ENCODE measurements around the gene AFF3.

The AFF3 gene

DNA sequence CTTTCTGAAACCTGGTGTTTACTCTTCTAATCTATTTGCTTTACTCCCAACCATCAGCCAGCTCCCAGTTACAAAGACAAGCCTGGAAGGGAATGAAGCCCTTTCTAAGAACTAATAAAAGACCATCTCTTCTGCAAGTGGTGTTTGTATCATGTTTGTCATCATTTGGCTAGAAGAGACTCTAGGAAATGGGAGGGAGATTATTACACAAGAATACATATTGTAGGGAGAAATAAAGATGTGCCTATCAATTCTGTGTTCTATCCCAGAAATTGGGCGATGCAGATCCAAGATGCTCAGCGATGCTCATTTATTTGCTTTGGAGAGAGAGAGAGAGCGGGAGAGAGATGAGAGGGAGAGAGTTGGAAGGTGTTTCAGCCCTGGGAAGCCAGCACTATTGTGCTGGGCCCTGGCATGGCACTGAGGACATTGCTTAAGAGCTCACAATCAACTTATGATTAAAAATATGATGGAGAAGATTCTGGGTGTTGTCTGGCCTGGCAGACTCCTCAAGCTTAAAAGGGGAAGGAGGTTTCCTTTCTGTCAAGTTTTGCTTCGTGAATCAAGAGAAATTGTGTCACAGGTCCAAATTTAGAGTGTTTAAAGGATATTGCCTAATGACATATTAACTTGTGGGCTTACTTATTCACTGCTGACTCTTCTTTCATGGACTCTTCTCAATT, 41.8 kb upstream of the AFF3 start:
- Histone ChIP-seq H4K20me1 (ENCODE audit: insufficient read depth, low read length) (no peaks in the 10 kb centered on the region), H3K4me3 (ENCODE audit: low read depth, low read length, poor library complexity, severe bottlenecking) (no peak overlapping the region), H3K4me2 (ENCODE audit: low read length) (no peak overlapping the region), H3K9me3 (ENCODE audit: low read length) (no peaks in the 10 kb centered on the region), H3K9ac (ENCODE audit: low read length) (no peak overlapping the region), H3K27me3 (ENCODE audit: insufficient read depth, low read length) (no peaks in the 10 kb centered on the region; the same call in 1 of the 2 replicates), H3K9me2 (ENCODE audit: low read depth, low read length) (no peaks in the 10 kb centered on the region), H3K27ac (ENCODE audit: low read depth, low read length, poor library complexity, severe bottlenecking) (no peak overlapping the region), H3F3A (ENCODE audit: insufficient read depth, low read length) (no peaks in the 10 kb centered on the region), H3K4me1 (ENCODE audit: insufficient read depth, low read length, severe bottlenecking) (peaks cover 10% of the 10 kb centered on the region), H3K36me3 (ENCODE audit: insufficient read depth, low read length) (no peaks in the 10 kb centered on the region), H3K79me2 (ENCODE audit: insufficient read depth, low read length) (no peaks in the 10 kb centered on the region), H2AFZ (ENCODE audit: low read length) (no peak overlapping the region)
- TF ChIP-seq EZH2 (IDR thresholded peaks at IDR 0.05; ENCODE audit: borderline replicate concordance, low read length): no peak
- TF ChIP-seq, protein P1, sequence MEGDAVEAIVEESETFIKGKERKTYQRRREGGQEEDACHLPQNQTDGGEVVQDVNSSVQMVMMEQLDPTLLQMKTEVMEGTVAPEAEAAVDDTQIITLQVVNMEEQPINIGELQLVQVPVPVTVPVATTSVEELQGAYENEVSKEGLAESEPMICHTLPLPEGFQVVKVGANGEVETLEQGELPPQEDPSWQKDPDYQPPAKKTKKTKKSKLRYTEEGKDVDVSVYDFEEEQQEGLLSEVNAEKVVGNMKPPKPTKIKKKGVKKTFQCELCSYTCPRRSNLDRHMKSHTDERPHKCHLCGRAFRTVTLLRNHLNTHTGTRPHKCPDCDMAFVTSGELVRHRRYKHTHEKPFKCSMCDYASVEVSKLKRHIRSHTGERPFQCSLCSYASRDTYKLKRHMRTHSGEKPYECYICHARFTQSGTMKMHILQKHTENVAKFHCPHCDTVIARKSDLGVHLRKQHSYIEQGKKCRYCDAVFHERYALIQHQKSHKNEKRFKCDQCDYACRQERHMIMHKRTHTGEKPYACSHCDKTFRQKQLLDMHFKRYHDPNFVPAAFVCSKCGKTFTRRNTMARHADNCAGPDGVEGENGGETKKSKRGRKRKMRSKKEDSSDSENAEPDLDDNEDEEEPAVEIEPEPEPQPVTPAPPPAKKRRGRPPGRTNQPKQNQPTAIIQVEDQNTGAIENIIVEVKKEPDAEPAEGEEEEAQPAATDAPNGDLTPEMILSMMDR (IDR thresholded peaks at IDR 0.05; ENCODE audit: low read length): no peak

DNA sequence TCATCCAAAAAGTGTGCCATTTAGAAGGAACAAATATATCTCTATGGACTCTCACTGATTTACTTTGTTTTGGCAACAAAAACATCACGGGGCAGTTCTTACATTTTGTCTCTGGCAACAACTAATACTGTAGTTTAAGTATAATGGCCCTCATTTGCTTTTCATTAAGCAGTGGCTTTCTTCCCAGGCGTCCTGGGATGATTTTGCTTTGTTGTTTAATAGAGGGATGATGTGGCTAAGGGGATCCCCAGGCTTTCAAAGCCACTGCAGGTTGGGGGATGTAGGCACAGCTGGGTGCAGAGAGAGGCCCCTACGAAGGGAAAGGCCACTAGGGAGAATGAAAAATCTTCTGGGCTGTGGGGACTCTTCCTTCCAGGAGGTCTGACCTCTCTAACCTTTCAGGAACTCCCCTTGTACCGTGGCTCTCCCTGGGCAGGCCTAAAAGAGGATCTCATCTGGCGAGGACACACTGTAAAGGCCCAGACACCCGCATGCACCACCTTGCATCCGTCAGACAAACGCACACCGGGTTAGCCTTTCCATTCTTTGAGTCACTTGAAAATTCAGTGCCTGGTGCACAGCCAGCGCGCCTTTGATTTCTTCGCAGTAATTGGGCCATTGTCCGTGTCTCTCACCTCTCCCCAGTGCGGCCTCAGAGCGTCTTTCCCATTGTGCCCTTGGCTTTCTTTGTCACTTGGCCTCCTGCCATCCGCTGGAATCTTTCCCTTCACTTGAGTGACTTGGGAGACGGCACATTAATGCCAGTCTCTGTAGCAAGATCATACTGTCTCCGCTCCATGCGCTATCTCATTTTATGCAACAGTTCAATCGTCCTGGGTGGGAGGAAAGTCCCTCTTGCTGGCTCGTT, 40.3 kb upstream of the AFF3 start:
- H3K9me2 ChIP-seq (ENCODE audit: low read depth, low read length): no peaks in the 10 kb centered on the region
- no peaks in the 10 kb centered on the region for H3K79me2 ChIP-seq (ENCODE audit: insufficient read depth, low read length)
- H3K36me3 ChIP-seq (ENCODE audit: insufficient read depth, low read length): no peaks in the 10 kb centered on the region
- no peaks in the 10 kb centered on the region for H3K9me3 ChIP-seq (ENCODE audit: low read length)
- no peak overlapping the region; the same call in 1 of the 2 replicates for H3K4me2 ChIP-seq (ENCODE audit: low read length)
- no peaks in the 10 kb centered on the region for H3F3A ChIP-seq (ENCODE audit: insufficient read depth, low read length)
- H3K4me3 ChIP-seq (ENCODE audit: low read depth, low read length, poor library complexity, severe bottlenecking): no peak overlapping the region
- H3K27me3 ChIP-seq (ENCODE audit: insufficient read depth, low read length): no peaks in the 10 kb centered on the region; the same call in 1 of the 2 replicates
- H3K9ac ChIP-seq (ENCODE audit: low read length): no peak overlapping the region
- H2AFZ ChIP-seq (ENCODE audit: low read length): no peak overlapping the region
- no peak overlapping the region for H3K27ac ChIP-seq (ENCODE audit: low read depth, low read length, poor library complexity, severe bottlenecking)
- no peaks in the 10 kb centered on the region for H4K20me1 ChIP-seq (ENCODE audit: insufficient read depth, low read length)
- peaks cover 25% of the 10 kb centered on the region for H3K4me1 ChIP-seq (ENCODE audit: insufficient read depth, low read length, severe bottlenecking)
- no peak for TF ChIP-seq EZH2 (IDR thresholded peaks at IDR 0.05; ENCODE audit: borderline replicate concordance, low read length)
- TF ChIP-seq, protein P1 (IDR thresholded peaks at IDR 0.05; ENCODE audit: low read length): no peak

GRCh38 chr2:100180503-100180902, 38.1 kb upstream of the AFF3 start:
- TF ChIP-seq EZH2 (IDR thresholded peaks at IDR 0.05; ENCODE audit: borderline replicate concordance, low read length): no peak
- TF ChIP-seq, protein P1 (IDR thresholded peaks at IDR 0.05; ENCODE audit: low read length): no peak
- Histone ChIP-seq H3K9me2 (ENCODE audit: low read depth, low read length) (no peaks in the 10 kb centered on the region), H3K36me3 (ENCODE audit: insufficient read depth, low read length) (no peaks in the 10 kb centered on the region), H3K27ac (ENCODE audit: low read depth, low read length, poor library complexity, severe bottlenecking) (no peak overlapping the region), H3K4me1 (ENCODE audit: insufficient read depth, low read length, severe bottlenecking) (peaks cover 28% of the 10 kb centered on the region), H3K4me3 (ENCODE audit: low read depth, low read length, poor library complexity, severe bottlenecking) (no peak overlapping the region), H3K27me3 (ENCODE audit: insufficient read depth, low read length) (no peaks in the 10 kb centered on the region; the same call in 1 of the 2 replicates), H4K20me1 (ENCODE audit: insufficient read depth, low read length) (no peaks in the 10 kb centered on the region), H3K4me2 (ENCODE audit: low read length) (no peak overlapping the region), H3K9me3 (ENCODE audit: low read length) (no peaks in the 10 kb centered on the region), H3K79me2 (ENCODE audit: insufficient read depth, low read length) (no peaks in the 10 kb centered on the region), H2AFZ (ENCODE audit: low read length) (no peak overlapping the region), H3K9ac (ENCODE audit: low read length) (no peak overlapping the region), H3F3A (ENCODE audit: insufficient read depth, low read length) (no peaks in the 10 kb centered on the region)

Measured in OCI-LY1 (cell line).